HG03439 (cell line): ENCODE results near the gene PPID.
A peak's percentile ranks its signal among the peaks of the same experiment; 100 is the strongest.
"Not testable (repeated sequence)": the region's sequence is repeated elsewhere in the genome, so short reads cannot be mapped to it uniquely, and the experiment has no call there.

Source experiments
- ATAC-seq: cut with Tn5 transposase; IDR thresholded peaks from one replicate; pipeline ENCODE4 v1.9.1; 2021; ENCODE audit warnings: mild to moderate bottlenecking, moderate library complexity; ENCODE audit not compliant: unreplicated experiment

PPID gene

GRCh38 chr4:158738866-158739265 lies 15.7 kb upstream of the PPID start:
- ATAC-seq, result no peak

DNA sequence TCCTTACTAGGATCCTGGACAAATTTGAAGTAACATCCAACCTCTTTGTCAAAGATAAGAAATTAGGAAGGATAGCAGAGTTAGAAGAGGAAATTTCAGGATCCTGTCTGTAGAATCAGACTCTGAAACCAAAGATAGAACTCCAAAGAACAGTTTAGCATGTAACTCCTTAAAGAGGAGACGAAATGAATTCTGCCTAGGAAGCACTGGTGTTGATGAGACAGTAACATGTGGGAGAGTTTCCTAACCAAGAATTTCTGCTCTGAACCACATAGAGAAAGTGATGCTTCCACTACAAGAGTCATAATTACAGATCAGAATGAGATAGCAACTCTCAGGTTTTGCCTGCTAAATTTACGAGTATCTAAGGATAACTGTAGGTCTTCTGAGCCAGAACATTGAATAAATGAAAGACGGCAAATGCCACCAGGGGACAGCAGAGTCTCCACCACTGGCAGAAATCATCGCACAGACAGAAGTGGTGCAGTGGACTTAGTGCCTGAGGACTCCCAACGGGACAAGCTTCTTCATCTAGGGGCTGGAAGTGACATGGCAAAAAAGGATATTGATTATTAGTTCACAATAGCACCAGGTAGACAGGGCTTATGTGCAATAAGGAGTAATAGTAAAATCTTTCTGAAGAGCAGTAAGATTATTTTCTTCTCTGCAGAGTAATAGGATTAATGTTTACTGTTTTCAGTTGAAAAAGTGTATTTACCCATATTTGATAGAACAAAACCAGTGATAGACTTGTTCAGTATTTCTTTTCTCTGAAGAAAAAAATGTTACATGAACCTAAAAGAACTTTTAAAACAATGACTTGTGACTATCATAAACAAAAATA lies 6.7 kb upstream of the PPID start:
- ATAC-seq, result peak; percentile 89

GRCh38 chr4:158728236-158728635 lies 5.0 kb upstream of the PPID start:
- ATAC-seq, result no peak

GRCh38 chr4:158726633-158727032 lies 3.4 kb upstream of the PPID start:
- ATAC-seq, result no peak

DNA sequence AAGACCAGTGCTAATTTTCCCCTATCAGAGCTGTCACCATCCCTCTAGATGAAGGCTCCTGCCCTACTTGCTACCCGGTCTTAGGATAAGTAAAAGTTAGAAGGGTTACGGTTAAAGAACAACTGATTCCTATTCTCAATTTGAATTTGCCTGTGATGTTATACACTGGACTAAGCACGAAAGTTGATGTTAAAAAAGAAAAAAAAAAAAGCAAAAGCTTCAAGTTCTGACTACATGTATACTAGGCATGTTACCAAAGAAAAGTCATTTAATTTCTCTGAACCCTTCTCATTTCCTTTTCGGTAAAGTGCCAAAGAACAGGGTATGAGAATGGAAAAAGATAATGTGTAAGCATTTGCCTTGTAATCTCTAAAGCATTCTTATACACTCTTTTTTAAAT lies 1.4 kb upstream of the PPID start:
- no peak for ATAC-seq

DNA sequence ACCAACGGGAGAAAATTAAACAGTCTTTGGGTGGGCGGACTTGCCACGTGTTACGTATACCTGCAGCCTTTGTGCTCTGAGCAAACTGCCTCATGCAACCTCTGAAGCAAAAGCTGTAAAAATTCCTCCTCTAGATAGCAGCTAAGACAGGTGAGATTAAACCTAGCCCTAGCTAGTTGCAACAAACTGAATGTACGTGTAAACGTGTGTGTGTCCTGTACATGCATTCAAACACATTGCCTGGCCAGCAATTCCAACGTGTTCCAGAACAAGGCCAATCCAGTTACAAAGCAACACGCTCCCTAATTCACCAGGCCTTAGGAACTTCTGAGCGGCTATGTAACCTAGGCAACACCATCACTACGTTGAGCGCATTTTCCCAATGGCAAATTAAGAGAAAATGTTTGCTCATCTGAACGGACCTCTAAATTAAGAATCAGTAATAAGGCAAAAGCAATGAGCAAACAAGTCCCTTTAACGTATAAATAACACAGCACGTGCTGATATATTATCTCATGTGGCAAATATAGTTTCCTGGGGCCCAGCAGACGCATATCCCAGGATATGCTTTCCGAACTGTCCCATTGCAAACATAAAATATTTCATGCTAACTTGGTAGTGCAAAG lies 792 bp downstream of the PPID start:
- ATAC-seq, result no peak

DNA sequence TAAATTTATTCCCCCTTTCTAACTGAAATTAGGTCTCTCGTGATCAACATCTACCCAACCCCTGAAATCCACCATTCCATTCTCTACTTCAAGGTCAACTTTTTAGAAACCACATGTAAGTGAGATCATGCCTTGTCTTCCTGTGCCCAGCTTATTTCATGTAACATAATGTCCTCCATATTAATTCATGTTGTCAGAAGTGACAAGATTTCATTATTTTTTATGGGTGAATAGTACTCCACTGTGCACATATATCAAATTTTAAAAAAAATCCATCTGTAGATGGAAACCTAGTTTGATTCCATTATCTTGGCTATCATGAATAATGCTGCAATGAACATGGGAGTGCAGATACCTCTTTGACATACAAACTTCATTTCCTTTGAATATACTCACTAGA lies 1.5 kb downstream of the PPID start:
- ATAC-seq, result no peak

- ATAC-seq, result no peak
Observed at GRCh38 chr4:158715802-158716201, 7.4 kb downstream of the PPID start.

DNA sequence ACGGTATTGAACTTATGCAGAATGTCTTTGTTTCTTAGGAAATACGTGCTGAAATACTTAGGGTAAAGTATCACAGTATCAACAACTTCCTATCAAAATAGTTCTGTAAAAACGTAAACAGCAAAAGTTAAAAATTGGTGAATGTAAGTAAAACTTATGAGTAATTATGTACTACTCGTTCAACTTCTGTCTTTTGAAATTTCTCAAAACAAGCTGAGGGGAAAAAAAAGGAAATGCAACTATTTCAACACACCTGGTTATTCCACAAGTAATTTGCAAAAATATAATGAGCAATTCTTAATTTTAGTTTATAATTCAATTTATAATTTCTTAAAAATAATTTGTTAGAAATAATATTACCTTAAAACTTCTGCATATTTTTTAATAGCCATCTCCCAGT lies 8.3 kb downstream of the PPID start:
- no peak for ATAC-seq

GRCh38 chr4:158712622-158713021 lies 10.6 kb downstream of the PPID start:
- not testable (repeated sequence) for ATAC-seq

DNA sequence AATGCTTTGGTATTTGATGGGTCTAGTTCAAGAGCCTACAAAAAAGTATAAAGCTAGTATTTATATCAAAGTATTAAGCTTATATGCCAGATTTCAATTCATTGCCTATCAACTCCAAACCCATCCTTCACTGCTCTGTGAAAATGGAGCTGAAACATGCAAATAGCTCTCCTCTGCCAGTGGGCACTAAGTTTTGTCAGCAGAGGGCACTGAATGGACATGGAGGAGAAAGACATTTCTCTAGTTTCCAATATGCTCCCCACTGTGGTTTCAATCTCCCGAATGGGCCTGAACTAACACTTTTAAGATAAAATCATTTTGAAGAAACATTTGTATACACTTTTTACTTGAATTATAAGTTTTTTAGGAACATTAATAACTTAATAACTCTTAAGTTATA lies 12.4 kb downstream of the PPID start:
- no peak for ATAC-seq

DNA sequence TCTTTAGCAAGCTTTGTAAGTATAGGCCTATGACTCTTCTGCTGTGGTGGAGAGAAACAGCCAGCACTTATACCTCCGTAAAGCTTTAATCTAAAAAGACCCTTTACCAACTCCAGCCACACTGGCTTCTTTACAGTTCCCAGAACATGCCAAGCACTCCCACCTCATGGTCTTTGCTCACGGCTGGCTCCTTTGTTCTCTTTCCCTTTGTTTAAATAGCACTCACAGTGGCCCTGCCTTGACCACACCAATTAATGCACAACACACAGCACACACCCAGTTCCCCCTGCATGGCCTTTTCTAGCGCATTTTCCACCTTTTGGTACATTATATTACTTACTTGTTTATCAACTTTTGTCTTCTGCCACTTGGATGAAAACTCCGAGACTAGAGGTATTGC lies 18.9 kb downstream of the PPID start:
- no peak for ATAC-seq

DNA sequence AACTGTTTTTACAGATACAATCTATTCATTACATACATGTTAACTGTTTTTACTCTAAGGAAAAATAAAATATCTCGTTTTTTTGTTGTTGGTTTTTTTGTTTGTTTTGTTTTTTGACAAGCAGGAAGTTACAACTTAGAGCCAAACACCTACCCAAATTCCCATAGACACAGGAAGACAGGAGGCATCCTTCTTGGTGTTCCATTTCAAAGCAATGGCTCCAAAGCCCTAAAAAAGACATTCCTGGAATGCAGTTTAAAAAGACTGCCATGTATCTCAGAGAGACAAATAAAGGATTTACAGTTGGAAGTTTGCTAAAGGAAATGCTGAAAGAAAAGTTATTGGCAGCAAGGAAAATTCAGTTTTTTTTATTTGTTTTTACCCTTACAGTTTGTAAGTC lies 34.4 kb downstream of the PPID start:
- ATAC-seq, result no peak

GRCh38 chr4:158682066-158682465 lies 41.1 kb downstream of the PPID start:
- ATAC-seq, result no peak

DNA sequence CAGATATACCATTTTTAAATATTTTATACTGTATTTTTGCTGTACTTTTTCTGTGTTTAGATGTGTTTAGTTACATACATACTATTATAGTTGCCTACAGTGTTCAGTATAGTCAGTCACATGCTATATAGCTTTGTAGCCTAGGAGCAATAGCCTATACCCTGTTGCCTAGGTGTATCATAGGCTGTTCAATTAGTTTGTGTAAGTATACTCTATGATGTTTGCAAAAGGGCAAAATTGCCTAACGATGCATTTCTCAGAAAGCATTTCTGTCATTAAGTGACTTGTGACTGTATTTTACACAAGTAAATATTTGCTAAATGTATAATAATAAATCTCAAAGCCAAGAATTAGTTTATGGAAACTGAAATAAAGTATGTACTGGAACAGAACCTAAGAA lies 41.6 kb downstream of the PPID start:
- no peak for ATAC-seq

DNA sequence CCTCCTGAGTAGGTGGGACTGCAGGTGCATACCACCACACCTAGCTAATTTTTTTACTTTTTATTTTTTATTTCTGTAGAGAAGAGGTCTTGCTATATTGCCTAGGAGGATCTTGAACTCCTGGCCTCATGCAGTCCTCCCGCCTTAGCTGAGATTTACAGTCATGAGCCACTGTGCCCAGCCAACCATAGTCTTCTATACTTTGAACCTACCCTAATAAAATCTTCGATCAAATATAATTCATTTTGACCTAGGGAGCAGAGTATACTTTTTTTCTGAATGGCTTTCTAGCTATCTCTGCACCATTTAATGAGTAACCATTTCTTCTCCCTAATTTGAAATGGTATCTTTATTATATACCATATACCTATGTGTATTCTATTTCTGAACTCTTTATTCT lies 44.4 kb downstream of the PPID start:
- no peak for ATAC-seq

GRCh38 chr4:158676076-158676475 lies 47.1 kb downstream of the PPID start:
- ATAC-seq, result no peak

- ATAC-seq, result no peak
Observed at GRCh38 chr4:158673633-158674032, 49.6 kb downstream of the PPID start.

- ATAC-seq, result peak; percentile 86
Observed at GRCh38 chr4:158671915-158672806, 51.0 kb downstream of the PPID start, which contains the start of gene ETFDH. Gene ETFDH (plus strand): TSS chr4:158672296. CDS start chr4:158672457, 161 bp downstream.

- ATAC-seq, result no peak
Observed at GRCh38 chr4:158671665-158671914, 51.6 kb downstream of the PPID start, which contains the start of gene C4orf46. Gene C4orf46 (minus strand): TSS chr4:158671887. CDS start chr4:158671801, 86 bp downstream.

DNA sequence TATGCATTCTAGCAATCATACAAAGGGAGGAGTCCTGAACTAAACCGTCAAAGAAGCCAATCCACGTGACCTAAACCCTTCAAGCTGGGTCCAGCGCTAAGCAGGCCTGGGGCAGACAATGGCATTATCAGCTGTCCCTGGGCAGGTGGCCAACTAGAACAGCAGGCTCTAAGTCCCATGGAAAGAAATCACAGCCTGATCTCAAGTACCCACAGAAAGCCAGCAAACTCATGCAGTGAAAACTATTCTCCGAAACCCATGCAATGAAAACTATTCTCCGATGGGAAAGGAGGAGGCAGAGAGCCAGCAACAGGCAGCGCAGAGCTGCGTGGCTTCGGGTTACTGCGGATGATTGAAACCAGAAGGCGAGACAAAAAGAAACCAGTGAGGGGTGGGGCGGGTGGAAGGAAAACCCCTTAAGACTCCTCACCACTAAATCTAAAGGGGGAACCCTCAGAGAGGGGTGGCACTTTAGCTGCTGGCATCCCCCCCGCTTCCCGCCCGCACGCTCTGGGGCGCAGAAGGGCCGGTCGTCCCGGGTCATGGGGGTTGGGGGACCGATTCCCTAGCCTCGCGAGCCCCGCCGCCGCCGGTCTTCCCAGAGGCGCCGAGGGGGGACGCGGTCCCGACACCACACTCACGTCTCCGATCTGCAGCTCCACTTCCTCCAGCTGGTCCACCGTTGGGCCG lies 52.1 kb downstream of the PPID start:
- peak; percentile 29 for ATAC-seq
